ENCODE results near the gene CD44. TPM values are rescaled to one million over a fixed set of nuclear protein-coding genes. Genes with fewer than 3 reads are reported as not detected.

Gene CD44
- polyA plus RNA-seq, 2 of the 4 experiments (the other 2 are of a cell fraction), result 309 to 585 TPM

- ChIA-PET POLR2A (no interaction called here), CTCF (interaction anchor here (0.6 kb wide), 1 partner anchor 144 kb away, joined by 3 read pairs; no protein-coding TSS in a partner anchor)
- Histone ChIP-seq H3K4me1 (peaks cover 73% of the 10 kb centered on the region), H3K4me3 (peak overlapping the region; percentile 18; the same call in 1 of the 3 replicates), H3K9me3 (no peaks in the 10 kb centered on the region), H3K4me2 (peak overlapping the region; percentile 98), H3K27ac (peak overlapping the region; percentile 77 to 85)
- 36% methylated on average over 10 of the region's 10 CpGs for WGBS (ENCODE audit: missing lambda C conversion rate)
- no peak for DNase-seq (ENCODE audit: low read depth in 1 of 2, low spot score in 1 of 2)
- ATAC-seq, result no peak; a peak in 1 of 6 replicates
- TF ChIP-seq RNF2 (IDR thresholded peaks at IDR 0.05; ENCODE audit: borderline replicate concordance, low read depth) (no peak), FOSL2 (IDR thresholded peaks at IDR 0.05) (0 out of 2 replicates have a peak, but pooled peaks have one; percentile 1), FOSL2 (CRISPR knock-in tag; IDR thresholded peaks at IDR 0.05) (no peak), CEBPB (IDR thresholded peaks at IDR 0.05) (peak; percentile 51 to 69; a peak in 2 of 4 replicates), ZSCAN20 (CRISPR knock-in tag; IDR thresholded peaks at IDR 0.05) (no peak), EHMT2 (IDR thresholded peaks at IDR 0.05; ENCODE audit: low read depth) (no peak), FOSB (CRISPR knock-in tag; IDR thresholded peaks at IDR 0.05) (no peak)
- TF ChIP-seq, protein P1, sequence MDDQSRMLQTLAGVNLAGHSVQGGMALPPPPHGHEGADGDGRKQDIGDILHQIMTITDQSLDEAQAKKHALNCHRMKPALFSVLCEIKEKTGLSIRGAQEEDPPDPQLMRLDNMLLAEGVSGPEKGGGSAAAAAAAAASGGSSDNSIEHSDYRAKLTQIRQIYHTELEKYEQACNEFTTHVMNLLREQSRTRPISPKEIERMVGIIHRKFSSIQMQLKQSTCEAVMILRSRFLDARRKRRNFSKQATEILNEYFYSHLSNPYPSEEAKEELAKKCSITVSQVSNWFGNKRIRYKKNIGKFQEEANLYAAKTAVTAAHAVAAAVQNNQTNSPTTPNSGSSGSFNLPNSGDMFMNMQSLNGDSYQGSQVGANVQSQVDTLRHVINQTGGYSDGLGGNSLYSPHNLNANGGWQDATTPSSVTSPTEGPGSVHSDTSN (IDR thresholded peaks at IDR 0.05), result no peak
- TF ChIP-seq, protein P2, sequence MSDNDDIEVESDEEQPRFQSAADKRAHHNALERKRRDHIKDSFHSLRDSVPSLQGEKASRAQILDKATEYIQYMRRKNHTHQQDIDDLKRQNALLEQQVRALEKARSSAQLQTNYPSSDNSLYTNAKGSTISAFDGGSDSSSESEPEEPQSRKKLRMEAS (IDR thresholded peaks at IDR 0.05), result 0 out of 2 replicates have a peak, but pooled peaks have one; percentile 0
- FAIRE-seq, result no peak
These were observed 5.3 kb downstream of the CD44 start for GRCh38 chr11:35144136-35144741.

DNA sequence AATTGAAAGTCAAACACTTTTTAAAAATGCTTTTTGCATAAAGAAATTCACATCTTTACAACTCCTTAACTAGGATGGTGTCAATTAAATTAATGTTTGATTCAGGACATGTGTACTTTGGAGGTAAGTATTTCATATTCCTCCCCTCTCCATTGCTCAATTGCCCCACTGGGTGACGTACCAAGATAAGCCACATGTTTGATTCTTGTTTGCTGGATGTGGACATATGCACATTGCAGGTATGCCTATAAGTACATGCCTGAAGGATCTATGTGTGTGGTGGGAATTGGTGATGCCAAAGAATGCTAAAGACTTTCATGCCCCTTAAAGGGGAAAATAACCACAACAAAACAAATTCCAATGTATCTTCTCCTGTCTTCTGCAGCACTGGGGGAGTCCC lies 5.8 kb downstream of the CD44 start:
- Histone ChIP-seq H3K27ac (peak overlapping the region; percentile 77 to 85), H3K4me1 (peaks cover 79% of the 10 kb centered on the region), H3K4me2 (peak overlapping the region; percentile 98), H3K4me3 (no peak overlapping the region), H3K9me3 (no peaks in the 10 kb centered on the region)
- CTCF ChIA-PET, result interaction anchor here (1.4 kb wide), 1 partner anchor 62 kb away, joined by 3 read pairs; no protein-coding TSS in a partner anchor
- WGBS (ENCODE audit: missing lambda C conversion rate), result 60% methylated on average over 1 of the region's 1 CpG
- DNase-seq (ENCODE audit: low read depth in 1 of 2, low spot score in 1 of 2), result no peak
- TF ChIP-seq FOSL2 (IDR thresholded peaks at IDR 0.05) (0 out of 2 replicates have a peak, but pooled peaks have one; percentile 1), FOSL2 (CRISPR knock-in tag; IDR thresholded peaks at IDR 0.05) (no peak), RAD21 (conservative IDR thresholded peaks at IDR 0.05 in 1 of 2, IDR thresholded peaks at IDR 0.05 in 1 of 2) (no peak), EP300 (IDR thresholded peaks at IDR 0.05) (peak in 1 of 2 experiments; percentile 57; a peak in 2 of 5 replicates), POLR2A (IDR thresholded peaks at IDR 0.05; ENCODE audit: low read length) (no peak), JUN (IDR thresholded peaks at IDR 0.05) (0 out of 5 replicates have a peak, but pooled peaks of 1 of the 2 experiments have one; percentile 29), CEBPB (IDR thresholded peaks at IDR 0.05) (peak; percentile 54 to 56; a peak in 2 of 4 replicates)
- TF ChIP-seq, protein P2 (IDR thresholded peaks at IDR 0.05), result 0 out of 2 replicates have a peak, but pooled peaks have one; percentile 33
- no peak for ATAC-seq
- FAIRE-seq, result no peak
- POLR2A ChIA-PET, result interaction anchor here (1.1 kb wide), 1 partner anchor 136 kb away, joined by 4 read pairs; no protein-coding TSS in a partner anchor

DNA sequence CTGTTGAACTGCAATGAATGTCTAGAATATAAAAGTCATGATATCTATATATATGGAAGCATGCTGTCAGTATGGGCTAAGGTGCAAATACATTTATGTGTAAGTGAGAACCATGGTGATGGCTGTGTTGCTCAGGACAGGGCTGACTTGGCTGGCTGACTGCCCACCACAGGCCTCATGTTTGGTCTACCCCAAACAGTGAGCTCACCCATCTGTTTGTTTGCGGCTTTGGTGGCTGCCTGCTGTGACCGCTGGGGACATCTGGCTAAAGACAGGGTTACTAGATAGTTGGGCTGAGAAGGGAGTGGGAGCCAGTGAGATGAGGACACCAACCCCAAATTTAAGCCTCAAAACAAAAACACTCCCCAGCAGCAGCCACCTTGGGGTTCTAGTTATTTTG lies 6.3 kb downstream of the CD44 start:
- TF ChIP-seq FOSB (CRISPR knock-in tag; IDR thresholded peaks at IDR 0.05) (no peak), E2F6 (IDR thresholded peaks at IDR 0.05; ENCODE audit: borderline replicate concordance, low read depth) (no peak), EHF (CRISPR knock-in tag; IDR thresholded peaks at IDR 0.05) (no peak), SREBF2 (IDR thresholded peaks at IDR 0.05) (no peak), ZFP36 (IDR thresholded peaks at IDR 0.05; ENCODE audit: borderline replicate concordance, partially characterized antibody) (no peak), ZC3H11A (IDR thresholded peaks at IDR 0.05) (no peak), JUNB (IDR thresholded peaks at IDR 0.05) (no peak), MAFK (IDR thresholded peaks at IDR 0.05; ENCODE audit: partially characterized antibody) (no peak), ZSCAN20 (CRISPR knock-in tag; IDR thresholded peaks at IDR 0.05) (no peak), MAZ (IDR thresholded peaks at IDR 0.05; ENCODE audit: borderline replicate concordance, low read depth, low read length) (no peak), EHMT2 (IDR thresholded peaks at IDR 0.05; ENCODE audit: low read depth) (no peak), PHF8 (IDR thresholded peaks at IDR 0.05; ENCODE audit: borderline replicate concordance, low read depth) (no peak), EP300 (IDR thresholded peaks at IDR 0.05) (no peak), USF2 (IDR thresholded peaks at IDR 0.05) (no peak), ZNF302 (CRISPR knock-in tag; IDR thresholded peaks at IDR 0.05) (no peak), TFCP2L1 (CRISPR knock-in tag; IDR thresholded peaks at IDR 0.05) (no peak), POLR2A (IDR thresholded peaks at IDR 0.05; ENCODE audit: low read length) (no peak), RCOR1 (IDR thresholded peaks at IDR 0.05; ENCODE audit: low read depth, low read length) (no peak)
- TF ChIP-seq, protein P3, sequence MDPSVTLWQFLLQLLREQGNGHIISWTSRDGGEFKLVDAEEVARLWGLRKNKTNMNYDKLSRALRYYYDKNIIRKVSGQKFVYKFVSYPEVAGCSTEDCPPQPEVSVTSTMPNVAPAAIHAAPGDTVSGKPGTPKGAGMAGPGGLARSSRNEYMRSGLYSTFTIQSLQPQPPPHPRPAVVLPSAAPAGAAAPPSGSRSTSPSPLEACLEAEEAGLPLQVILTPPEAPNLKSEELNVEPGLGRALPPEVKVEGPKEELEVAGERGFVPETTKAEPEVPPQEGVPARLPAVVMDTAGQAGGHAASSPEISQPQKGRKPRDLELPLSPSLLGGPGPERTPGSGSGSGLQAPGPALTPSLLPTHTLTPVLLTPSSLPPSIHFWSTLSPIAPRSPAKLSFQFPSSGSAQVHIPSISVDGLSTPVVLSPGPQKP (IDR thresholded peaks at IDR 0.05; ENCODE audit: low read depth, low read length), result no peak
- peak overlapping the region; percentile 77 to 85 for H3K27ac ChIP-seq
- peaks cover 84% of the 10 kb centered on the region for H3K4me1 ChIP-seq
- FAIRE-seq (no peak), ATAC-seq (no peak), DNase-seq (ENCODE audit: low read depth in 1 of 2, low spot score in 1 of 2) (no peak)
- H3K4me3 ChIP-seq, result no peak overlapping the region
- 45% methylated on average over 2 of the region's 2 CpGs for WGBS (ENCODE audit: missing lambda C conversion rate)
- ChIA-PET CTCF (interaction anchor here (0.7 to 1.4 kb wide), 5 partner anchors 10 to 62 kb away, joined by 3 to 4 read pairs (median 3); no protein-coding TSS in a partner anchor), POLR2A (interaction anchor here (1.1 kb wide), 1 partner anchor 136 kb away, joined by 4 read pairs; no protein-coding TSS in a partner anchor)
- H3K4me2 ChIP-seq, result peak overlapping the region; percentile 98
- H3K9me3 ChIP-seq, result no peaks in the 10 kb centered on the region

Data from A549 (cell line).